GM12872 (cell line): ENCODE measurements around the gene ZNF688.

Experiments used
- TF ChIP-seq, protein P1 (sequence below): IDR thresholded peaks from 3 replicates; pipeline ENCODE4 v1.5.1; 2011; ENCODE audit warnings: low read depth, mild to moderate bottlenecking, low read length, moderate library complexity; ENCODE audit not compliant: insufficient read depth

ZNF688 gene

DNA sequence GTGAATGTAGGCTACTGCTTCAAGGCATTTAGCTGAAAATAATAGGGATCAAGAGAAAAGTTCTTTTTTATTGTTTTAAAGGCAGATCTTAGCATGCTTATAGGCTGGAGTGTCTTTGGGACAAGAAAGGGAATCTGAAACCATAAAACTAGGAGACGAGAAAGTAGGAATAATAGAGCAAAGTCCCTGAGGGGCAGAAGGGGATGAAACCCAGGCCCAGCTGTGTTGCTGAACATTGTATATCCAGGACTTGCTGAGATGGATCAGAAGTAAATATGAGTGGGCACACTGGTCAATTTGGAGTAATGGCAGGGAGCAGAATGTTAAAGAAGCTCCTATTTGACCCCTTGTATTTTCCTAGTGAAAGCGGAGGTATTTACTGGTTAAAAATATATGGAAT is 29.4 kb upstream of the ZNF688 start:
- TF ChIP-seq, protein P1, sequence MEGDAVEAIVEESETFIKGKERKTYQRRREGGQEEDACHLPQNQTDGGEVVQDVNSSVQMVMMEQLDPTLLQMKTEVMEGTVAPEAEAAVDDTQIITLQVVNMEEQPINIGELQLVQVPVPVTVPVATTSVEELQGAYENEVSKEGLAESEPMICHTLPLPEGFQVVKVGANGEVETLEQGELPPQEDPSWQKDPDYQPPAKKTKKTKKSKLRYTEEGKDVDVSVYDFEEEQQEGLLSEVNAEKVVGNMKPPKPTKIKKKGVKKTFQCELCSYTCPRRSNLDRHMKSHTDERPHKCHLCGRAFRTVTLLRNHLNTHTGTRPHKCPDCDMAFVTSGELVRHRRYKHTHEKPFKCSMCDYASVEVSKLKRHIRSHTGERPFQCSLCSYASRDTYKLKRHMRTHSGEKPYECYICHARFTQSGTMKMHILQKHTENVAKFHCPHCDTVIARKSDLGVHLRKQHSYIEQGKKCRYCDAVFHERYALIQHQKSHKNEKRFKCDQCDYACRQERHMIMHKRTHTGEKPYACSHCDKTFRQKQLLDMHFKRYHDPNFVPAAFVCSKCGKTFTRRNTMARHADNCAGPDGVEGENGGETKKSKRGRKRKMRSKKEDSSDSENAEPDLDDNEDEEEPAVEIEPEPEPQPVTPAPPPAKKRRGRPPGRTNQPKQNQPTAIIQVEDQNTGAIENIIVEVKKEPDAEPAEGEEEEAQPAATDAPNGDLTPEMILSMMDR, result no peak

DNA sequence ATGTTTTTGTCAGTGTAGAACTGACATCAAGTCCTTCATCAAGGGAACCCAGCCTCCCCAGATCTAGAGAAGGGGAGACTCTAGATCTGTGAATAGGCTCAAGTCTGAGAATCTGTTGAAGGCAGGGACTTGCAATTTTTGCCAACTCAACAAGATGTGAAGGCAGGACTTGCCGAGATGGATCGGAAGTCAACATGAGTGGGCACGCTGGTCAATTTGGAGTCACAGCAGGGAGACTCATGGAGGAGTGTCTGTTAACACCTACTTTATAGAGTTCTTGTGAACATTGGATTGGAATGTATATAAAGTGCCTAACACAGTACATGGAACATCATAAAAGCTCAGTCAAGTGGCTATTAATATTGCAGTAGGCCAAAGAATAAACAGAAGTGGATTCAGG is 28.7 kb upstream of the ZNF688 start:
- TF ChIP-seq, protein P1, result no peak

DNA sequence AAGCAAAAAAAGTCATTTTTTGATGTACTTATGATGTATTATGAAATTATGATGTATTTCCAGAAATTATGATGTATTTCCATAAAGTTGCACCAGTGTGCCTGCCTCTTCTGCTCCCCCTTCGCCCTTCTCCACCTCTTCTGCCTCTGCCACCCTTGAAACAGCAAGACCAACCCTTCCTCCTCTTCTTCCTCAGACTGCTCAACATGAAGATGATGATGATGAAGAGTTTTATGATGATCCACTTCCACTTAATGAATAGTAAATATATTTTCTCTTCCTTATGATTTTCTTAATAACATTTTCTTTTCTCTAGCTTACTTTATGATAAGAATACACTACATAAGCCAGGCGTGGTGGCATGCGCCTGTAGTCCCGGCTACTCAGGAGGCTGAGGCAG is 21.4 kb upstream of the ZNF688 start:
- TF ChIP-seq, protein P1, result no peak

DNA sequence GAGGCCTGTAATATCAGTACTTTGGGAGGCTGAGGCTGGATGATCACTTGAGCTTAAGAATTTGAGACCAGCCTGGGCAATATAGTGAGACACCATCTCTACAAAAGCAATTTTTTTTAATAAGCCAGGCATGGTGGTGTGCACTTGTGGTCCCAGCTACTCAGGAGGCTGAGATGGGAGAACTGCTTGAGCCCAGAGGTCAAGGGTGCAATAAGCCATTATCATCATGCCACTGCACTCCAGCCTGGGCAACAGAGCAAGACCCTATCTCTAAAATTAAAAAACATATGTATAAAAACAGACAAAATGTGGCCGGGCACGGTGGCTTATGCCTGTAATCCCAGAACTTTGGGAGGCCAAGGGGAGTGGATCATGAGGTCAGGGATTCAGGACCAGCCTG is 17.1 kb upstream of the ZNF688 start:
- TF ChIP-seq, protein P1, result no peak

DNA sequence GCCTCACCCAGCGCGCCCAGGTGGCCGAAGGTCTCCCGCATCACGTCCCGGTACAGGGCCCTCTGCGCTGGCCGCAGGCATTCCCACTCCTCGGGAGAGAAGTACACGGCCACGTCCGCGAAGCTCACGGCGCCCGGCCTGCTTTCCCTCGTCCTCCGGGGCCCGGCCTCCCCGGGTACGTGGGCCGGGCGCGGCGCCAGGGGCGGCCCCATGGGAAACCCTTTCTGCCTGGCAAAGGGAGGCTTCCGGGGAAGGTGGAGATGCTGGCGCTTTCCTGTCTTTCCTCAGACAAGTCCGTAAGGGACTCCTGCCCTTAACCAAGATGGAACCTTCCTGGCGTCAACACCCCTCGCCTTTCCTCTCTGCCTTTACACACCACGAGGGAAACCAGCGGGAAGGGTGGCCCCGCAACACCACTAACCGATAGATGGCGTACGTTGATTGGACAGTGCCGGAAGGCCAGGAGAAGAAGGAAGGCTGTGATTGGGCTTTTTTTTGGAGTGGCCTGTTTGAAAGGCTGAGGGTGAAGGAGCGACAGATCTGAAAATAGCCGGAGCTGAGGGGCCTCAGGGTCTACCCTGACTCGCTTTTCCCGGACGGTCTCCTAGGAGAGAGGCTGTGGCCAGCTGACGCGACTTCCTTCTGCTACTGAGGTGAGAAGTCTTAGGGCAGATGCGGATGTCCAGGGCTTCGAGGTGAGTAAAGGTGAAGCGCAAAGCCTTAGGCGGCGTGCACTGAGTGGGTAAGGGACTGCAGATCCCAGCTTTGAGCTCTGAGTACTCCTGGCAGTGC is 14.1 kb upstream of the ZNF688 start, which contains the start of gene ZNF785:
TSS of gene ZNF785 (minus strand) at position 298 of the 792 bp plus-strand sequence. CDS start at position 212, 86 bp downstream.
- TF ChIP-seq, protein P1, result 0 out of 3 replicates have a peak, but pooled peaks have one; percentile 5

DNA sequence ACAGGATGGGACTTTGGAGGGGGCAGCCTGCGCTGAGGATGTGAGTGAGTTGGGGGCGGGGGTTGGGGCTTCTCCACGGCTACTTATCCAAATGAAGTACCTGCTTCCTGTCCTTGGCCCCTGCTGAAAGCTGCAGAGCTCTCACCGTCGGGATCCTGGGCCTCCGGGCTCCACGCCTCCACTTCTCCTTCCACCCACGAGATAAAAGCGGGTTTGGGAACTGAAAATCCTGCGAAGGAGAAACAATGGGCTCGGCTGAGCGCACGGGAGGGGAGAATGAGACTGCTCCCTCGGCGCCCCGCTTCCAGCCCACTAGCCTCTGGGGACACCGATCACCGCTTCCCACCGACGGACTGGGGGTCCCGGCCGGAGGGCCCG is 13.5 kb upstream of the ZNF688 start:
- TF ChIP-seq, protein P1, result no peak

DNA sequence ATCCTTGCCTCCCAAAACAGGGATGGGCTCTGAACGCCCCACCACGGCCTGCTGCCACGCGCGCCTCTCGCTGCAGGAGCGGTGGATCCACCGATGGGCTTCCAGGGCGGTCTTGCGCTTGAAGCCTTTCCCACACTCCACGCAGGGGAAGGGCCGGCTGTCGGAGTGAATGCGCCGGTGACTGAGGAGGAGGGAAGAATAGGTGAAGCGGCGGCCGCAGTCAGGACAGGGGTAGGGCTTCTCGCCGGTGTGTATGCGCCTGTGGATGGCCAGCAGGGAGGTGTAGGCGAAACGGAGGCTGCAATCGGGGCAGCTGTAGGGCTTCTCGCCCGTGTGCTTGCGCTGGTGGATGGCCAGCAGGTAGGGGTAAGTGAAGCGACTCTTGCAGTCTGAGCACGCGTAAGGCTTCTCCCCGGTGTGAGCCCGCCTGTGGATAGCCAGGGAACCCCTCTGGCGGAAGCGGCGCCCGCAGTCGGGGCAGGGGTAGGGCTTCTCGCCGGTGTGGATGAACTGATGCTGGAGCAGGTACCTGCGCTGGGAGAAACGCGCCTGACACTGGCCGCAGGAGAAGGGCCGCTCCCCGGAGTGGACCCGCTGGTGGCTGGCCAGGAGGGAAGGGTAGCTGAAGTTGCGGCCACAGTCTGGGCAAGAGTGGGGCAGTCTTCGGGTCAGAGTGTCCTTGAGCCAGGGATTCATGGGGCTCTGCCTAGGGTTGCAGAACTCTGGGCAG is 11.3 kb upstream of the ZNF688 start:
- TF ChIP-seq, protein P1, result no peak
